Breast epithelium (tissue), 3 donors: ENCODE measurements around the gene VSTM2L.

Experiments used
- CTCF ChIP-seq, 3 donors: fragments of 450-650 bp; IDR thresholded peaks; one replicate each; pipeline ENCODE4 v1.5.1; 2016 to 2017; ENCODE audit warnings: antibody characterized with exemption in 3 of 3, mild to moderate bottlenecking in 3 of 3, moderate library complexity in 3 of 3
- POLR2A ChIP-seq: fragments of 450-650 bp; IDR thresholded peaks from one replicate; pipeline ENCODE4 v1.6.1; 2016; ENCODE audit warnings: antibody characterized with exemption, mild to moderate bottlenecking, moderate library complexity
- POLR2AphosphoS5 ChIP-seq, 3 donors: sonication (generic); formaldehyde crosslinking; IDR thresholded peaks; one replicate each; pipeline ENCODE4 v1.6.1; 2017; ENCODE audit warnings: antibody characterized with exemption in 3 of 3

GRCh38 chr20:37905671-37906613 lies 3.0 kb downstream of the VSTM2L start:
- TF ChIP-seq CTCF (IDR thresholded peaks at IDR 0.05) (no peak), POLR2AphosphoS5 (IDR thresholded peaks at IDR 0.05) (no peak), POLR2A (no peak)
